HEK293 (cell line): ENCODE measurements around the gene FAF2.

Experiments
- CTCF ChIP-seq: fragments of 450-650 bp; formaldehyde crosslinking; IDR thresholded peaks from 2 replicates; pipeline ENCODE4 v1.5.1; 2016; ENCODE audit warnings: missing biosample characterization, missing genetic modification characterization
- GLI4 ChIP-seq: fragments of 450-650 bp; formaldehyde crosslinking; IDR thresholded peaks from 2 replicates; pipeline ENCODE4 v1.5.1; 2016; ENCODE audit warnings: missing biosample characterization, missing genetic modification characterization
- HOXA7 ChIP-seq: sonication (generic); formaldehyde crosslinking; IDR thresholded peaks from 2 replicates; pipeline ENCODE4 v1.8.1; 2022; ENCODE audit warnings: missing genetic modification reagents, borderline replicate concordance
- MEIS1 ChIP-seq: sonication (generic); formaldehyde crosslinking; IDR thresholded peaks from 2 replicates; pipeline ENCODE4 v1.8.1; 2022; ENCODE audit warnings: missing genetic modification reagents, mild to moderate bottlenecking, borderline replicate concordance
- SETDB1 ChIP-seq: IDR thresholded peaks from one replicate; pipeline ENCODE4 v1.6.1; 2017; ENCODE audit warnings: mild to moderate bottlenecking, low read length, moderate library complexity, mixed read lengths; ENCODE audit not compliant: insufficient read length
- ZBTB17 ChIP-seq: fragments of 450-650 bp; formaldehyde crosslinking; IDR thresholded peaks from 2 replicates; pipeline ENCODE4 v1.5.1; 2016; ENCODE audit warnings: missing biosample characterization, missing genetic modification characterization
- ZNF114 ChIP-seq: fragments of 450-650 bp; formaldehyde crosslinking; IDR thresholded peaks from 2 replicates; pipeline ENCODE4 v1.5.0; 2017; ENCODE audit warnings: missing biosample characterization, missing genetic modification characterization
- ZNF404 ChIP-seq: fragments of 450-650 bp; formaldehyde crosslinking; IDR thresholded peaks from 2 replicates; pipeline ENCODE4 v1.5.1; 2017; ENCODE audit warnings: missing biosample characterization, missing genetic modification characterization
- ZNF514 ChIP-seq: fragments of 450-650 bp; formaldehyde crosslinking; IDR thresholded peaks from 2 replicates; pipeline ENCODE4 v1.5.1; 2016; ENCODE audit warnings: missing biosample characterization, missing genetic modification characterization
- ZNF600 ChIP-seq: fragments of 450-650 bp; formaldehyde crosslinking; IDR thresholded peaks from 2 replicates; pipeline ENCODE4 v1.5.1; 2016; ENCODE audit warnings: missing biosample characterization, missing genetic modification characterization
- ZNF837 ChIP-seq: fragments of 450-650 bp; formaldehyde crosslinking; IDR thresholded peaks from 2 replicates; pipeline ENCODE4 v1.5.1; 2016; ENCODE audit warnings: missing biosample characterization, missing genetic modification characterization
- TF ChIP-seq, protein P1 (sequence below): fragments of 450-650 bp; formaldehyde crosslinking; IDR thresholded peaks from 2 replicates; pipeline ENCODE4 v1.5.1; 2016; ENCODE audit warnings: missing biosample characterization, missing genetic modification characterization

- no peak for TF ChIP-seq MEIS1 (CRISPR knock-in tag)
- no peak for TF ChIP-seq CTCF
- TF ChIP-seq GLI4 = no peak
- TF ChIP-seq ZNF837 = no peak
- no peak for TF ChIP-seq ZNF404
- TF ChIP-seq, protein P1, sequence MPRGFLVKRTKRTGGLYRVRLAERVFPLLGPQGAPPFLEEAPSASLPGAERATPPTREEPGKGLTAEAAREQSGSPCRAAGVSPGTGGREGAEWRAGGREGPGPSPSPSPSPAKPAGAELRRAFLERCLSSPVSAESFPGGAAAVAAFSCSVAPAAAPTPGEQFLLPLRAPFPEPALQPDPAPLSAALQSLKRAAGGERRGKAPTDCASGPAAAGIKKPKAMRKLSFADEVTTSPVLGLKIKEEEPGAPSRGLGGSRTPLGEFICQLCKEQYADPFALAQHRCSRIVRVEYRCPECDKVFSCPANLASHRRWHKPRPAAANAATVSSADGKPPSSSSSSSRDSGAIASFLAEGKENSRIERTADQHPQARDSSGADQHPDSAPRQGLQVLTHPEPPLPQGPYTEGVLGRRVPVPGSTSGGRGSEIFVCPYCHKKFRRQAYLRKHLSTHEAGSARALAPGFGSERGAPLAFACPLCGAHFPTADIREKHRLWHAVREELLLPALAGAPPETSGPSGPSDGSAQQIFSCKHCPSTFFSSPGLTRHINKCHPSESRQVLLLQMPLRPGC = no peak
- TF ChIP-seq ZNF514 (tag by site-specific recombination) = no peak
- TF ChIP-seq ZNF600 (tag by site-specific recombination) = no peak
- no peak for TF ChIP-seq SETDB1
- TF ChIP-seq HOXA7 (CRISPR knock-in tag) = no peak
- no peak for TF ChIP-seq ZBTB17
- no peak for TF ChIP-seq ZNF114 (tag by site-specific recombination)
Observed at GRCh38 chr5:176424181-176424580, 24.0 kb upstream of the FAF2 start.
